ENCODE results near the gene C1QTNF12.

C1QTNF12 gene

GRCh38 chr1:1292442-1292779 lies 45.9 kb upstream of the C1QTNF12 start:
- no peak for DNase-seq (ENCODE audit: low read depth in 2 of 2)
- TF ChIP-seq CTCF (IDR thresholded peaks at IDR 0.05; ENCODE audit: low read depth, low read length): no peak
- no peak overlapping the region for H3K4me3 ChIP-seq (replicated peaks in 1 of 2; ENCODE audit: low read depth in 2 of 2, low read length in 2 of 2)

GRCh38 chr1:1291548-1292441 lies 45.3 kb upstream of the C1QTNF12 start:
- peak; percentile 73 to 74 for DNase-seq (ENCODE audit: low read depth in 2 of 2)
- H3K4me3 ChIP-seq (replicated peaks in 1 of 2; ENCODE audit: low read depth in 2 of 2, low read length in 2 of 2): no peak overlapping the region
- TF ChIP-seq CTCF (IDR thresholded peaks at IDR 0.05; ENCODE audit: low read depth, low read length): peak; percentile 65

- no peak for DNase-seq (ENCODE audit: low read depth in 2 of 2)
Measured at GRCh38 chr1:1291023-1291528, 44.6 kb upstream of the C1QTNF12 start.

GRCh38 chr1:1290238-1290731 lies 43.8 kb upstream of the C1QTNF12 start:
- DNase-seq (ENCODE audit: low read depth in 2 of 2): peak in 1 of 2 donors; percentile 66
- TF ChIP-seq CTCF (IDR thresholded peaks at IDR 0.05; ENCODE audit: low read depth, low read length): peak; percentile 70

More at GRCh38 chr1:1291023-1291528, 44.6 kb upstream of the C1QTNF12 start:
- no peak for TF ChIP-seq CTCF (IDR thresholded peaks at IDR 0.05; ENCODE audit: low read depth, low read length)
- no peak overlapping the region for H3K4me3 ChIP-seq (replicated peaks in 1 of 2; ENCODE audit: low read depth in 2 of 2, low read length in 2 of 2)

GRCh38 chr1:1287288-1288110 lies 41.0 kb upstream of the C1QTNF12 start:
- H3K4me3 ChIP-seq (replicated peaks in 1 of 2; ENCODE audit: low read depth in 2 of 2, low read length in 2 of 2): no peak overlapping the region
- TF ChIP-seq CTCF (IDR thresholded peaks at IDR 0.05; ENCODE audit: low read depth, low read length): no peak
- DNase-seq (ENCODE audit: low read depth in 2 of 2): no peak

More at GRCh38 chr1:1290238-1290731, 43.8 kb upstream of the C1QTNF12 start:
- no peak overlapping the region for H3K4me3 ChIP-seq (replicated peaks in 1 of 2; ENCODE audit: low read depth in 2 of 2, low read length in 2 of 2)

GRCh38 chr1:1286313-1287261 lies 40.1 kb upstream of the C1QTNF12 start:
- H3K4me3 ChIP-seq (replicated peaks in 1 of 2; ENCODE audit: low read depth in 2 of 2, low read length in 2 of 2): no peak overlapping the region
- no peak for DNase-seq (ENCODE audit: low read depth in 2 of 2)
- TF ChIP-seq CTCF (IDR thresholded peaks at IDR 0.05; ENCODE audit: low read depth, low read length): no peak

Data from cardiac fibroblast (primary cell).